OCI-LY1 (cell line): ENCODE measurements around the gene VPS72.

ENCODE experiments used
- H2AFZ ChIP-seq: fragments of 200-600 bp; sonication (generic), shearing (Covaris generic); 2 replicates; pipeline ENCODE4 v1.6.0; 2014; ENCODE audit warnings: antibody characterized with exemption, mild to moderate bottlenecking, low read length
- H3F3A ChIP-seq: fragments of 200-600 bp; sonication (generic), shearing (Covaris generic); 2 replicates; pipeline ENCODE4 v1.6.0; 2014; ENCODE audit warnings: mild to moderate bottlenecking, antibody characterized with exemption, low read length, moderate library complexity; ENCODE audit not compliant: insufficient read depth
- H3K27ac ChIP-seq: fragments of 200-600 bp; sonication (generic); 2 replicates; pipeline ENCODE4 v1.5.1; 2014; ENCODE audit warnings: low read length, mixed run types, mild to moderate bottlenecking, low read depth; ENCODE audit not compliant: poor library complexity, severe bottlenecking
- H3K27me3 ChIP-seq: fragments of 200-600 bp; sonication (generic); 2 replicates; pipeline ENCODE4 v1.6.0; 2014; ENCODE audit warnings: antibody characterized with exemption, mild to moderate bottlenecking, low read length, moderate library complexity; ENCODE audit not compliant: insufficient read depth
- H3K36me3 ChIP-seq: fragments of 200-600 bp; sonication (generic); 2 replicates; pipeline ENCODE4 v1.6.1; 2014; ENCODE audit warnings: mild to moderate bottlenecking, antibody characterized with exemption, low read length, moderate library complexity, mixed read lengths; ENCODE audit not compliant: insufficient read depth
- H3K4me1 ChIP-seq: fragments of 200-600 bp; sonication (generic); 2 replicates; pipeline ENCODE4 v1.5.1; 2014; ENCODE audit warnings: mild to moderate bottlenecking, low read length, moderate library complexity; ENCODE audit not compliant: insufficient read depth, severe bottlenecking
- H3K4me2 ChIP-seq: fragments of 200-600 bp; sonication (generic), shearing (Covaris generic); 2 replicates; pipeline ENCODE4 v1.6.1; 2014; ENCODE audit warnings: low read length
- H3K4me3 ChIP-seq: fragments of 200-600 bp; sonication (generic); 2 replicates; pipeline ENCODE4 v1.5.1; 2014; ENCODE audit warnings: low read length, low read depth, mild to moderate bottlenecking, mixed read lengths; ENCODE audit not compliant: poor library complexity, severe bottlenecking
- H3K79me2 ChIP-seq: fragments of 200-600 bp; shearing (Covaris generic); 2 replicates; pipeline ENCODE4 v1.6.1; 2016; ENCODE audit warnings: mixed run types, low read length, mixed read lengths; ENCODE audit not compliant: insufficient read depth
- H3K9ac ChIP-seq: fragments of 200-600 bp; sonication (generic), shearing (Covaris generic); 2 replicates; pipeline ENCODE4 v1.6.1; 2014; ENCODE audit warnings: mild to moderate bottlenecking, low read length, mixed read lengths
- H3K9me2 ChIP-seq: fragments of 200-600 bp; sonication (generic), shearing (Covaris generic); 2 replicates; pipeline ENCODE4 v1.6.1; 2014; ENCODE audit warnings: low read depth, mild to moderate bottlenecking, low read length, mixed read lengths
- H3K9me3 ChIP-seq: fragments of 200-600 bp; shearing (Covaris generic); 2 replicates; pipeline ENCODE4 v1.6.1; 2014; ENCODE audit warnings: low read length, mixed read lengths
- H4K20me1 ChIP-seq: fragments of 200-600 bp; sonication (generic), shearing (Covaris generic); 2 replicates; pipeline ENCODE4 v1.6.0; 2016; ENCODE audit warnings: mild to moderate bottlenecking, low read length; ENCODE audit not compliant: insufficient read depth
- CTCF ChIP-seq: fragments of 200-600 bp; sonication (generic), shearing (Covaris generic); IDR thresholded peaks from 2 replicates; pipeline ENCODE4 v1.5.1; 2017; ENCODE audit warnings: mild to moderate bottlenecking, antibody characterized with exemption, low read length, moderate library complexity, mixed read lengths
- EZH2 ChIP-seq: fragments of 200-600 bp; sonication (generic), shearing (Covaris generic); IDR thresholded peaks from 2 replicates; pipeline ENCODE4 v1.8.0; 2017; ENCODE audit warnings: borderline replicate concordance, mixed run types, mild to moderate bottlenecking, antibody characterized with exemption, low read length, moderate library complexity, mixed read lengths

Gene VPS72

GRCh38 chr1:151145304-151146071 is 44.5 kb downstream of the VPS72 start:
- TF ChIP-seq CTCF = no peak
- no peak for TF ChIP-seq EZH2
- no peaks in the 10 kb centered on the region for H4K20me1 ChIP-seq

GRCh38 chr1:151144474-151145303 is 45.3 kb downstream of the VPS72 start:
- no peaks in the 10 kb centered on the region for H3F3A ChIP-seq
- no peak overlapping the region for H3K27ac ChIP-seq
- H4K20me1 ChIP-seq = no peaks in the 10 kb centered on the region
- H3K4me1 ChIP-seq = peaks cover 33% of the 10 kb centered on the region
- no peak overlapping the region for H3K4me2 ChIP-seq
- no peak overlapping the region for H3K4me3 ChIP-seq
- H3K27me3 ChIP-seq = peaks cover 11% of the 10 kb centered on the region; the same call in 1 of the 2 replicates
- no peaks in the 10 kb centered on the region for H3K36me3 ChIP-seq
- no peaks in the 10 kb centered on the region for H3K9me2 ChIP-seq
- no peaks in the 10 kb centered on the region for H3K79me2 ChIP-seq
- no peak overlapping the region for H2AFZ ChIP-seq
- no peaks in the 10 kb centered on the region for H3K9me3 ChIP-seq
- H3K9ac ChIP-seq = no peak overlapping the region
- TF ChIP-seq CTCF (no peak), EZH2 (no peak)

More at GRCh38 chr1:151145304-151146071, 44.5 kb downstream of the VPS72 start:
- Histone ChIP-seq H3K4me2 (peak overlapping the region; percentile 91), H3K27me3 (0 out of 2 replicates have a peak, but pooled peaks cover 5% of the 10 kb centered on the region), H3K4me3 (peak overlapping the region; percentile 71), H3K79me2 (no peaks in the 10 kb centered on the region), H3K9ac (no peak overlapping the region; the same call in 1 of the 2 replicates), H3K4me1 (peaks cover 33% of the 10 kb centered on the region), H3F3A (no peaks in the 10 kb centered on the region), H3K9me3 (no peaks in the 10 kb centered on the region), H3K36me3 (no peaks in the 10 kb centered on the region), H2AFZ (no peak overlapping the region), H3K9me2 (no peaks in the 10 kb centered on the region), H3K27ac (no peak overlapping the region)

GRCh38 chr1:151143986-151144385 is 46.0 kb downstream of the VPS72 start:
- Histone ChIP-seq H3K4me2 (no peak overlapping the region), H3K27ac (no peak overlapping the region), H2AFZ (no peak overlapping the region), H3K9ac (no peak overlapping the region), H4K20me1 (no peaks in the 10 kb centered on the region), H3K9me3 (no peaks in the 10 kb centered on the region), H3K9me2 (no peaks in the 10 kb centered on the region), H3K79me2 (no peaks in the 10 kb centered on the region), H3K4me3 (no peak overlapping the region), H3K36me3 (no peaks in the 10 kb centered on the region), H3K27me3 (peaks cover 11% of the 10 kb centered on the region; the same call in 1 of the 2 replicates), H3F3A (no peaks in the 10 kb centered on the region), H3K4me1 (peaks cover 33% of the 10 kb centered on the region)
- TF ChIP-seq CTCF (no peak), EZH2 (no peak)
